ENCODE measurements around the gene MYO5B. TPM values are rescaled to one million over a fixed set of nuclear protein-coding genes. Genes with fewer than 3 reads are reported as not detected.

MYO5B gene
- polyA plus RNA-seq, 12 donors: 1.0 to 10.1 (median 1.5) TPM; not detected in 1

DNA sequence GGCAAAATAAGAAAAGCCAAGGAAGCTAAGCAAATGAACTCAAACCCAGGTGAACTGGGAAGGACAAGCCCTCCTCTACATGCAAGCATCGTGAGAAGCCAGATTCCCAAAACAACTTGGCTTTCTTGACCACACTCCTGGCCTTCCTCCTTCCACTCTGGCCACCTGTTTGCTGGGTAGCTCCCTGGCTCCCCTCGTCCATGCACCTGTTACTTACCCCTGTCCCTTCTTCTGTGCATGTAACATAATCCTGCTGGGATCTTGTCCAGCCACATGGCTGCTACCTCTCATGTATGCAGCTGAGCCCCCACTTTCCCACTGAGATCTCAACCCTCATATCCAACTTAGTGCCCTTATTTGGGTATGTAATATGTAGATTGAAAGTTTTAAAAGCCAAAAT lies 121.6 kb downstream of the MYO5B start:
- DNase-seq: no peak

GRCh38 chr18:50072146-50072545 lies 122.8 kb downstream of the MYO5B start:
- DNase-seq: no peak

DNA sequence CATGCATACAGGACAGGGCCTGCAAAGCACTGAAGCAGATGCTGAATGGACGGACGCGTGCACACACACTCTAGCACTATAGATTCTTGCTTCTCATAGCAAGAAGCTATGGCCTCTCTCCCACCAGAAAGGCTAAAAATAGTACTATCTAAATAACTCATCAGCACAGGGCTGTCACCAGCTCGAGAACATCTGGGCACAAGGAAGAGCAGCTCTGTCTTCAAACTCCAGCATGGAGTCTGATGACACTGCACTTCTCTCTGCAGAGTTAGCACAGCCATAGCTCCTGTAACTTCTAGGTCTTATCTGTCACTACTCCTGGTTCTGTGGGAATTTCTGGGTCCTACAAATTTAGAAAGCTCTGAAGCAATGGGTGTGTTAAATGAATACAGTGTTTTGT lies 123.5 kb downstream of the MYO5B start:
- DNase-seq: no peak

- DNase-seq: no peak
These were observed 125.5 kb downstream of the MYO5B start for GRCh38 chr18:50069422-50069821.

DNA sequence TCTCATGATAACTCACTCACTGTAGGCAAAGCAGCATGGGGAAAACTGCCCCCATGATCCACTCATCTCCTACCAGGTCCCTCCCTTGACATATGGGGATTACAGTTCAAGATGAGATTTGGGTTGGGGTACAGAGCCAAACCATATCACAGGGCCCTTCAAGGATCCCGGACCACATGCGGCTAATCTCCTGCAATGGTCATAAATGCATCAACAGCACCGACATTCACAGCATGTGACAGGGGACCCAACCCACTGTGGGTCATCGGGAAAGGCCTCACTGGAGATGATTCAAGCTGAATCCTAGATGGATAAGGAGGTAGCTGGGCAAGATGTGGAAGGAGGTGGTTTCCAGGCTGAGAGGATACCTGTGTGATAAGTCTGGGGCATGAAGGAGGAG lies 129.4 kb downstream of the MYO5B start:
- no peak for DNase-seq

GRCh38 chr18:50065039-50065438 lies 129.9 kb downstream of the MYO5B start:
- DNase-seq: no peak

GRCh38 chr18:50061876-50062517 lies 132.9 kb downstream of the MYO5B start:
- DNase-seq: peak; percentile 29

- DNase-seq: no peak
These were observed 134.1 kb downstream of the MYO5B start for GRCh38 chr18:50060822-50061221.

GRCh38 chr18:50058731-50059130 lies 136.2 kb downstream of the MYO5B start:
- no peak for DNase-seq

GRCh38 chr18:50057009-50057408 lies 137.9 kb downstream of the MYO5B start:
- no peak for DNase-seq

- DNase-seq: no peak
These were observed 138.8 kb downstream of the MYO5B start for GRCh38 chr18:50056185-50056584.

DNA sequence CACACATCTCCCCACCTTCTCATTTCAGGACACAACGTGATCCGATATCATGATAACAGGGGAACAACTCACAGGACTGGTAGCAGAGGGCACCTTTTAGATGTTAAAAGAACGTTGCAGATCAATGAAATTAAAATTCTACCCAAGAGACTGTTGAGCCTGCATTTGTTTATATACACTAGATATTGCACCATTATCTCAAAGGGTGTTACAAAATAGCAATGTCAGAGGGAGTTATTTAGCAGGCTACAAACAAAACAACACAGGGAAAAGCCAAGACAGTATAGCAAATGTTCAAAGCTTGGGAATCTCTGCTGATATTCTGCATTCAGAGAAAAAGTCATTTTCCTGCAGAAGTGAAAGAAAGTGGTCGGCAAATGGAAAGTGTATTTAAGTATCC lies 139.5 kb downstream of the MYO5B start:
- DNase-seq: no peak

- DNase-seq: no peak
These were observed 141.8 kb downstream of the MYO5B start for GRCh38 chr18:50053111-50053510.

GRCh38 chr18:50051288-50051687 lies 143.7 kb downstream of the MYO5B start:
- no peak for DNase-seq

DNA sequence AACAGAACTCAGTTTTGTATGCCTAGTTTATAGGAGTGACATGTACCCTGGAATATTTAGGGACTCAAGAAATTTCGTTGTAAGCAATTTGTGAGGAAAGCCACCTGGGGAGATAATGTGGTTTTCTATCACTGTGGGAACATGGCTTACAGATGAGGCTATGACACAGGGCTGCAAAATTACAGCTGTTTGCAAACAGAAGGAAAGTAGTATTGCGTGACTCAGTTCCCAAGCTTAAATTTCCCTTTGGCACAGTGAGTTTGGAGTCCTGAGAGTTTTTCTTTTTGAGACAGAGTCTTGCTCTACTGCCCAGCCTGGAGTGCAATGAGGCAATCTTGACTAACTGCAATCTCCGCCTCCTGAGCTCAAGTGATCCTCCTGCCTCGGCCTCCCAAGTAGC lies 149.8 kb downstream of the MYO5B start:
- DNase-seq: no peak

- no peak for DNase-seq
These were observed 150.5 kb downstream of the MYO5B start for GRCh38 chr18:50044402-50044801.

GRCh38 chr18:50042611-50043010 lies 152.3 kb downstream of the MYO5B start:
- DNase-seq: no peak

GRCh38 chr18:50039746-50040145 lies 155.2 kb downstream of the MYO5B start:
- no peak for DNase-seq

- DNase-seq: no peak
These were observed 156.5 kb downstream of the MYO5B start for GRCh38 chr18:50038448-50038847.

DNA sequence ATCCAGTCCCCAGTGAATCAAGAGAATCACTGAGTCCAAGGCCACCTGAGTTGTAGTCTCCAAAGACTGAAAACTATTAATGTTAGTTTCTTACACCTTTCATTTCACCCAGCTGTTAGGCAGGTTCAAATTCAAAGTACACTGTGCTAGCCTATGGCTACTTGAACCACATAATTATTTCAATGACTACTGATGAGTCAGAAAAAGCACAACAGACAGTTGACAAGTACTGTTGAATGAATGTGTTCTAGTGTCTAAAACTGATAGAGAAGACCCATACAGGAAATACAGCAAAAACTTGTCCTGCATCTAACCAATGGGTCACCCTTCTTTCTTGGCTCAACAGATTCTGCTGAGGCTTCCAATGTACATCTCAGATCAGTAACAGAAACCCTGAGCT lies 160.9 kb downstream of the MYO5B start:
- no peak for DNase-seq

DNA sequence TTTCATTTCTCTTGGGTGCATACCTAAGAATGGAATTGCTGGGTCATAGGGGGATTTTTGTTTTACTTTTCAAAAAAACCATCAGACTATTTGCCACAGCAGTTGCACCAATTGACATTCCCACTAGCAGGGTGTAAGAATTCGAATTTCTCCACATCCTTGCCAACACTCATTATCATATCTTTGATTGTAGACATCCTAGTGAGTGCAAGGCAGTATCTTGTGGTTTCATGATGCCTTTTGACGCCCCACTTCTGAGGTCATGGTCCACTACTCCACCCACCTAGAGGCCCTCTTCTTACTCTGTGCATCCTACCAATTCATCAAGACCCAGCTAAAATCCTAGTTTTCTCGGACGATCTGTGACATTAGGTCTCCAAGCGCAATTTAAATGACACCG lies 161.9 kb downstream of the MYO5B start:
- no peak for DNase-seq

GRCh38 chr18:50030146-50030545 lies 164.8 kb downstream of the MYO5B start:
- no peak for DNase-seq

DNA sequence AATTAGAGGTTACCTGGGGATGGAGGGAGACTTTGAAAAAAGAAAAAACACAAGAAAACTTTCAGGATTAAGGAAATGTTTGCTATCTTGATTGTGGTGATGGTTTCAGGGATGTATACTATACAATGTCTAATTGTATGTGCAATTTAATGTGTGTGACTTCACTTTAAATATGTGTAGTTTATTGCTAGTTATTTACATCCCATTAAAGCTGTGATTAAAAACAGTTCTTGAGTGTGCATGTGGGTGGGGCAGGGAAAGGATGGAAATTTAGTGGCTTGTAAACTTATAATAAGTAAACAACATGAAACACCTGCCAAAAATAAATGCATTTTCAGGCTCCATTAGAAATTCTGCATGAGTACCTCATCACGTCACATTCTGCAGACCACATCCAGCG lies 167.0 kb downstream of the MYO5B start:
- DNase-seq: no peak

DNA sequence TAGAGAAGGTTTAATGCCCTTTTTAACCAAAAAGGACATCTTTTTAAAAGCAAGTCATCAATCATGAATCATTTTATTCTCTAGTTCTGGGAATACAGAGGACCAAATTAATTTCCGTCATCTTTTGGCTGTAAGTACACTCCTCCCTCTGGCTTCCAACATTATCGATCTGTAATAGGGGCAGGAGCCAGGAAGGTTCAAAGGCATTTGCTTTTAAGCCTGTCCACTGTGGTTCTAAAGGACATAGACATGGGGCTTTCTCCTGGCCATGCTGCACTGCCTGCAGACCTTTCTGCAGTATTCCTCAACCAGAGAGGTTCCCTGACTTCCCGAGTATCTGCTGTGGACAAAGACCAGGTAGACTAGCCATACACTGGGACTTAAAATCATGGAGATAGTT lies 170.5 kb downstream of the MYO5B start:
- no peak for DNase-seq

GRCh38 chr18:50022985-50023384 lies 172.0 kb downstream of the MYO5B start:
- no peak for DNase-seq

Data from muscle of arm (tissue), 12 donors.